NCI-H1105 treated with DMSO at 0.1 percent for 48 hours (cell line): ENCODE data around the gene LRRC2.
"Not testable (repeated sequence)": the region's sequence is repeated elsewhere in the genome, so short reads cannot be mapped to it uniquely, and the experiment has no call there.

Source experiments
- DNase-seq: peaks from one replicate; lab custom pipeline; 2025; lab: John Stamatoyannopoulos, UW

LRRC2 gene

DNA sequence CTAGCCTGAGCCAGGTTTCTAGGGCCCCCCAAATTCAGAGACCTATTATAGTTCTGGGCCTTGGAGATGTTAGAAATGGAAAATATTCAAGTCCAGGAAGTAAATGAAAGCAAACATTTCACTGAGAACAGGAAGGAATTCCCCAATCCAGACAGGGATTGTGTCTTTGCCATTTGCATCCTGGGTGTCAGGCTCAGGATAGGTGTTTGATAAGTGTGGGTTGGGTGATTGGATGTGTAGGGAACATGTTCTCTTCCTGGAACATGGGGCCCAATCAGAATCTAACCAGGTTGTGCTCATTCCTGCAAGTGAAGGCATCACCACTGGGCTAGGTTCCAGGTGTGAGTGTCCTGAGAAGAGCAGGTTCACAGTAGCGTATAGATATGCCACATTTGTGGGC, 14.6 kb upstream of the LRRC2 start:
- DNase-seq, result no peak

DNA sequence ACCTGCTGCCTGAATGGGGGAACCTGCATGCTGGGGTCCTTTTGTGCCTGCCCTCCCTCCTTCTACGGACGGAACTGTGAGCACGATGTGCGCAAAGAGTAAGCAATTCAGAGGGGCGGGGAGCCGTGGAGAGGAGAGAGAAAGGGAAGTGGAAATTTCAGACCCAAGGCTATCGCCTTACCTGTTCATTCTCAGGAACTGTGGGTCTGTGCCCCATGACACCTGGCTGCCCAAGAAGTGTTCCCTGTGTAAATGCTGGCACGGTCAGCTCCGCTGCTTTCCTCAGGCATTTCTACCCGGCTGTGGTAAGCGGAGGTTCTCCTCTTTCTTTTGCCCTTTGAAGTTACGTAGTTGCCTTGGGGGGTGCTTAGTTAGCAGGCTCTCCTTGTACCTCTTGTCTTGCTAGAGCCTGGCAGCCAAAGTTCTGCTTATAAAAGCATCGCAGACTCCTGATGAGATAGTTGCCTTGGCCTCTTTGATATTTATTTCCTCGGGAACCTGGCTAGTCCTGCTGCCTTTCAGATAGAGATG, 13.7 kb upstream of the LRRC2 start:
- DNase-seq, result no peak

DNA sequence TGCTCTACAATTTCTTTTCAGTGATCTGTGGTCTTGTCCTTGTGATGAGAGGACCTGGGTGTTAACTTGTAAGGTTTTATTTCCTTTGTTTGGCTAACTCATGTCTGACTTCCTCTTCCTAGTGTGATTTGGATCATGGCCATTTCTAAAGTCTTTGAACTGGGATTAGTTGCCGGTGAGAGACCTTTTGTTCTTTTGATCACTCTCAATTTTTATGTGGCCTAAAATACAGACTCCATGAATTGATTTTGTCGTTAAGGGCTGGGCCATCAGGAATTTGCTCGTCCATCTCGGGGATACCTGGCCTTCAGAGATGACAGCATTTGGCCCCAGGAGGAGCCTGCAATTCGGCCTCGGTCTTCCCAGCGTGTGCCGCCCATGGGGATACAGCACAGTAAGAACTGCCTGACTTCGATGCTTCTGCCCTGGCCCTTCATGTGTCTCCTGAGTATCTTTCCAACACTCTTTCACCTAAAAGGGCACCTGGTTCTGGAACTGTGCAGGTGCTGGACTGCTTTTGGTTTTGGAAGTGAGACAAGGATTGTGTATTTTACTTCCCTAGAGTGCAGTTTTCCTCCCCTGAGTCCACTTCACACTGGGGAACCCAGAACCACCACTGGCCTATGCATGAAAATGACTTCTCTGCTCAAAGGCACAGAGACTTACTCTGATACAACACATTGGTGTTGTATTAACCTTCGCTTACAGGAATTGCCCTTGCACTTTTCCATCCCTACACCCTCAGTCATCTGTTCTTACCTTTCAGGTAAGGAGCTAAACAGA, 13.1 kb upstream of the LRRC2 start:
- no peak for DNase-seq

DNA sequence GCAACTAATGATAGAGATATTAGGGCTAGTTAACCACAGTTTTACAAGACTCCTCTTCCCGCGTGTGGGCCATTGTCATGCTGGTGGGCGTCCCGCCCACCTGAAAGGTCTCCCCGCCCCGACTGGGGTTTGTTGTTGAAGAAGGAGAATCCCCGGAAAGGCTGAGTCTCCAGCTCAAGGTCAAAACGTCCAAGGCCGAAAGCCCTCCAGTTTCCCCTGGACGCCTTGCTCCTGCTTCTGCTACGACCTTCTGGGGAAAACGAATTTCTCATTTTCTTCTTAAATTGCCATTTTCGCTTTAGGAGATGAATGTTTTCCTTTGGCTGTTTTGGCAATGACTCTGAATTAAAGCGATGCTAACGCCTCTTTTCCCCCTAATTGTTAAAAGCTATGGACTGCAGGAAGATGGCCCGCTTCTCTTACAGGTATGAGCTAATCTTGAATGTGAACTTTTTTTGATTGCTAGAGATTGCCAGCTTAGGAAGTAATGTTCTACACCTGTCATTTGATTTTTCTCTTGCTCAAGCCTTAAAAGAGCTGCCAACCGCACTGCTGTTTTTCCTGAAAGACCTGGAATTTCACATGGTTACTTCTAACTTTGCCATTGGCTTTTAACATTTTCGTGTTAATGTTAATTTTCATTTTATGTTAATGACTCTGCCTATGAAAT, 11.6 kb upstream of the LRRC2 start:
- not testable (repeated sequence) for DNase-seq

DNA sequence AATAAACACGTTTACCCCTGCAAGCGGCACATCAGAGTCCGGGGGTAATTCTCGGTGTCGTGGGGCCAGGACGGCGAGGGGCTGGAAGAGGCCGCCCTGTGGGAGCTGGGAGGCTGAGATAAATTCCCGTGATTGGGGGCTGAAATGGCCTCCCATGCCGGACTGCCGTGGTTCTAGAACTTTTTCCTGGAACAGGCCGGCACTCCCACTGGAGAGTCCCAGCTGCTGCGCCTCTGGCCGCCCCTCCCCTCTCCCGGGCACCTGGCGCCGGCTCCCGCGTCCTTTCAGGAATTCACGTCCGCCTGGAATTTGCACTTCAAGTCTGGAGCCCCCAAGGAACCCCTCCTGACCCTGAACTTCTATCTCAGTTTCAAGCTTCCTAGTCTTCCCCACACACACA, 10.8 kb upstream of the LRRC2 start:
- DNase-seq, result no peak

DNA sequence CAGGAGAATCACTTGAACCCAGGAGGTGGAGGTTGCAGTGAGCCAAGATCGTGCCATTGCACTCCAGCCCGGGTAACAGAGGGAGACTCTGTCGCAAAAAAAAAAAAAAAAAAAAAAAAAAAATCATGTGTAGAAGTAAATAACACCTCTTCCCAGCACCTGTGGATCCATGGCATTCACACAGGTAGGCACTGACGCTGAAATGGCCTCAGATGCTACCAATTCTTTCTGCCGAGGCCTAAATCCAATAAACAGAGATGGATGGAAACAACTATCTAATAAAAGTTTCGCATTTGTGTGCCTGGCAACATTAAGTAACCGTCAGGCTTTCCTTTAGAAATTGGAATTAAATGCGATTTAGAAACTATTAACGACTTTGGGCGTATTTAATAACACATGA, 10.3 kb upstream of the LRRC2 start:
- no peak for DNase-seq

DNA sequence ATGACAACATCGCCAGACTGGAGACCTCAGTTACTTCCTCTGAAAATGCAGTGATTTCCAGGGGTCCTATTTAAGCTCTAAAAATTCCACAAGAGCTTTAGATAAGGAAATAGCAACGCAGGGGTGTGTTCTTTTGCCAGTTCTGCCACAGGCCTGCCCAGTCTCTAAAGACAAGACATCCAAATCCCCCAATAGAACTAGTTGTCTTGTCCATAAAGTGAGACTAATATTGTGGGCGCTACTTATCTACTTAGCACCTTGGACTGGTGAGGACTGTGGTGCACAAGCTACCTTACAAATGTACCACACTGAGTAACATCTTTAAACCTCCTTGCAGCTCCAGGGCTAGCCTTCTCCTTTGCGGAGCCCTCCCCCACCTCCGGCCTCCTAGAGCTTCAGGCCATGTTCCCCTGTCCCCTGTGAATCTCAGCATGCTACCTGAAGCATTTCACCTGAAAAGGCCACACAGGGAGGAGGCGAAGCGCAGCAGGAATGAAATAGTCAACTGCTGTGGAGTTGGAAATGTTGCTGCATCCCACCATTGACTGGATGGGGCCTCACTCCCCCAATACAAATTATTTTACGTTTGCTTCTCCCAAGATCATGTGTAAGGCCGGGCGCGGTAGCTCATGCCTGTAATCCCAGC, 9.6 kb upstream of the LRRC2 start:
- DNase-seq, result no peak

DNA sequence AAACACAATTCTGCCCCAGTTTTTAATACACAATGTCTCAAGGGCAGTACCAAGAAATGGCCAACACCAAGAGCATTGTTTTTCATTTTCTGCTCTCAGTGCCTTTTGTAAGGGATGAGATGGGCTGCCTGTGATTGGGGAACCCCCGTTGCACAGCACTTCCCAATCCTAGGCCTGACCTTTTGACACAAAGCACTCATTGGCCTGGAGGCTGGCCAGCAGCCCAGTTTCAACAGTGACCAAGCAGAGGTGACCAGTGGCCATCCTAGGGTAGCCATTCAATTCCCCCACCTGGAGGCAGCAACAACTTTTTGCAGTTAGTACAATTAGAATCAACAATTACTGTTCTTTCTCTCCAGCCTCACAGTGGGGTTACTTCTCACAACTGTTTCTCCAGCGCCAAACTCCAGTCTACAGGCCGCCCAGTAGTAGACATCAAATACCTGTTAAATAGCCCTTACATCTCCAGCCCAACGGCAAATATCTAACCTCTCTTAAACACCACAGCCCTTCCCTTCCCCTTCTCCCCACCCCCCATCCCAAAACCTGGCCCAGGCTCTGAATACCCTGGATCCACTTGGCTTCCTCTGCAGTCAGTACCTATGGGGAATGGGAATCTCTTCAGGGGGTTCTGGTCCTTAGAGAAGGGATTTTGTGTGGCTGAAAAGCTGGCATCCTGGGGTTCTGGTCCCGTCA, 8.9 kb upstream of the LRRC2 start:
- no peak for DNase-seq

DNA sequence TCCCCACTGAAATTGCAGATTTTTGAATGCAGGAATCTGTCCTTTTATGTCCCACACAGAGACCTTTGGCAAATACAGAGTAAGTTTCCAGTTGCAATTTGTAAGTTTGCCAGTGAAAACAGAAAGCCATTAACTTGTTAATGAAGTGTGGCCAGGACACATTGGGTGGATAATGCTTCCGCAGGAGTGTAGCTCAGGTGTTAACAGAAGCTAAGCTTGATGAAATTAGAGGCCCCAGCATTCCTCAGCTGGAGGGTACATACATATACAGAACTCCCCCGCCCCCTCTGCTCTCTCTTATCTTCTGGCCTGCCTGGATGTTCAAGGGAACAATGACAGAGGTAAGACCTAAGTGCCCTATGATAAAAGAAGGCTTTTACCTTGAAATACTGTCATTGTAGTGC, 8.1 kb upstream of the LRRC2 start:
- peak; percentile 8 for DNase-seq

DNA sequence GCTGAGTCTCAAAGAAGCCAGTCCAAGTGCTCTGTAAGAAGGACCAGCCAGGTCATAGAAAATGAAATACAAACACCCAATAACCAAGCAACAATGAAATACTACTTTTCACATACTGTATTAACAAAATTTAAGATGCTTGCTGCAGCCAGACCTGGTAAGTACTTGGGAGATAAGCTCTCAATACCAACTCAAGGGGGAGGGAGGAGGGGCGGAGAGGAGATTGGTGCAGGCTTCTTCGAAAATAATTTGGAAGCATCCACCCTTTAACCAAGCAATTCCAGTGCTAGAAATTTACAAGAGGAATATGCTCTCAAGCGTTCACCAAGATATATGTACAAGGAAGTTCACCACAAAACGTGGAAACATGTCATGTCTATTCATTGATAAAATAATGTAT, 7.6 kb upstream of the LRRC2 start:
- DNase-seq, result no peak

DNA sequence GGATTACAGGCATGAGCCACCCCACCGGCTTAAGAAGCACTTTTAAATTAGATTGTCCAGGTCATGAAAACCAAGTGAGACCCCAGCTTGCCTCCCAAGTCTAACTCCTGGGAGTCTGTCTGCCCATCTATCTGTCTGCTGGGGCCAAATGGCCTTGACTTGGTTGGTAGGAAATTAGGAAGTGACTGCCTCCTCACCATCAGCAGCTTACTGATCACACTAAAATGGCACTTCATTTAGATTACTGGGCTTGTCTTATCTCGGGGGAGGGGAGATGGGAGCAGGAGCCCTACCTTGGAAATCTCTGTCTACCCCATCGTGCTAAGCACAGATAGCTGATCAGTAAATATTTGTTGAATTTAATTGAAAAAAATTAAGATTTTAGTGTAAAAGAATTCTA, 5.6 kb upstream of the LRRC2 start:
- no peak for DNase-seq

DNA sequence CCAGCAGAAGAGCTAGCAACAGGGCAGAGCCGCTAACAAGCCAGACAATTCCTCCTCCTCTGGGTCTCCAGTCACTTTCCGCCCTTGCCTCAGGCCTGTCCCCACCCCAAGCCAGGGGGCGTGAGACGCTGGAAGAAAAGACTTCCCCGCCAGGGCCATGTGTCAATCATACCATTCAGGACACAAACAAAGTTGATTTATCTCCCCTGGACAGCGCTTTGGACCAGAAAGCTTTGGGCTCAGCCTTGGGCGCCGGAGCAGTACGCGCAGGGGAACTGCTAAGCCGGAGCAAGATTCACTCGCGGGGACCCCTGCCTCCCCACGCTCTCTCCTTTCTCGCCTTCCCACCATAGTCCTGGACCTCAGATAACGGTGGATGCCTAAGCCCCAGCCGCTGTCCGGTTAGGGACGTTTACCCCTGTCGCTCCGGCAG, 479 bp downstream of the LRRC2 start:
- no peak for DNase-seq

DNA sequence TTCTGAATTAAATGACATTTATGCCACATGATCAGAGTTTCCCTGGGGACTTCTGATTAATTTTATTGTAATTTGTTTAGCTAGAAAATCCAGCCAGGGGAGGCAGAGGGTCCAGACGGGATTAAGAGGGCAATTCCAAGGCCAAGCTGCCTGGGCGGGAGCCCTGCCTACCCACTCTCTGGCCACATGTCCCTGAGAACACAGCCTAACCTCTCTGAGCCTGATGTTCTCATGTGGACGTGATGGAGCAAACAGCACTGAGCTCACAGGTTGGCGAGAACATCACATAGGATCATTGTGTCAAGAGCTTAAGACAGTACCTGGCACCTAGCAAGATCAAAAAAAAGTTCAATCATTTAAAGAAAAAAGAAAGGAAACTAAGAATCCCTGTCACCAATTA, 1.0 kb downstream of the LRRC2 start:
- no peak for DNase-seq

DNA sequence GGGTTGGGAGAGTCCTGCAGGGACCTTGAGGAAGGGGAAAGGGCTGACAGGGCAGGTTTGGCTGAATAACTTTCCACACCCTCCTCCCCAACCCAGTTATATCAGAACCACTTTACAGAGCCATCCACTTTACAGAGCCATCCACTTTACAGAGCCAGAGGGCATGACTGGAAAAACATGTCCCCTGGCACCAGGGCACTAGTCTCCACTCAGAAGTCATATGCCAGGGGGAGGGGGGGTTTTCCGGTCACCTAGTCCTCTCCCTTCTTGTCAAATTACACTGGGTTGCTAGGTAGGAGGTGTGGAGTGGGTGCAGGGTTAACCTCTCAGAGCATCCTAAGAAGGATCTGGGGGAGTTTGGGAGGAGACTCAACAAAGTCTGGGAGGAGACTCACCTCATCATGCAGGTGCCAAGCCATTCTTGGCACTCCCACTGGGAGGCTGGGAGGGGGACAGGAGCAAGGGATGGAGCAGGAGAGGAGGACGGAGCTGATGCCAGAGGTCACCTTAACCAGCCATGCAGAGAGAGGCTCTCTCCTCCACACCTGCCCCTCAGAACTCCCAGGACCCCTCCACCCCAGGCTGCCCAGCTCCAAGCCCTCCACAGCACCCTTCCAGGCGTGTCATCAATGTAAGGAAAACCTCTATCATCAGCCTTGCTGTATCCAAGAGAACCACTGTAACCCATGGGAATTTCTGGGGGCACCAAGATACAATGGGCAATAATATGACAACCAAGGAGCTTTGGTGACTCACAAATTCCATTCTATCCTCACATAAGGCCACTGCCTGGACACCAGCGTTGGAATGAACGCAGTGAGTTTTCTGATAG, 1.7 kb downstream of the LRRC2 start:
- no peak for DNase-seq

DNA sequence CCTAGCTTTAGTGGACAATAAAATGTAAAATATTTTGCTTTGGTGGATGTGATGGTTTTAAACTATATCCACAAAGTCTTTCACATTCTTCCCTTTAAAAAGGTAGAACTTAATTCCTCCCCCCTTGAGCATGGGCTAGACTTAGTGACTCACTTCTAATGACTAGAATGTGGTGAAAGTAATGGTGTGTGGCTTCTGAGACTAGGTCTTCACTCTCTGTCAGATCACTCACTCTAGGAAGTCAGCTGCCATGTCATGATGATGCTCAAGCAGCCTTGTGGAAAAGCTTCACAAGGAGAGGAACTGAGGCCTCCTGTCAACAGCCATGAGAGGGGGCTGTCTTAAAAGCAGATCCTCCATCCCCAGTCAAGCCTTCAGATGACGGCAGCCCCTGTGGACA, 4.2 kb downstream of the LRRC2 start:
- no peak for DNase-seq

DNA sequence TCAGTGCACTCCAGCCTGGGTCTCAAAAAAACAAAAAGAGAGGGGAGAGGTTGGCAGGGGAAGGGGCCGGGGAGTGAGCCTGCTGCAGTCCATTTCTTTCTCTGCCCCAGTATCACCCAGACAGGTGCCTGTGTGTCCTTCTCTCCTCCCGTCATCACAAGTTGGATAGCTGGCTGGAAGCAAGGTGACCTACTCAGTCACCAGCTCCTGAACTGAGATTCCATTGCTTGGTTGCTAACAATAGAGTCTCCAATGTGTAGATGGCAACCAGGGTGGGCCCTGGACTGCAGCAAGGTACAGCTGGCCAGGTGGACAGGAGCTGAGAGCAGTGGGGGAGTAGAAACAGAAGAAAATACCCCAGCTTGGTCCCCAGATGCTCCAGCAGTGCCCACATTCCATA, 4.6 kb downstream of the LRRC2 start:
- no peak for DNase-seq

DNA sequence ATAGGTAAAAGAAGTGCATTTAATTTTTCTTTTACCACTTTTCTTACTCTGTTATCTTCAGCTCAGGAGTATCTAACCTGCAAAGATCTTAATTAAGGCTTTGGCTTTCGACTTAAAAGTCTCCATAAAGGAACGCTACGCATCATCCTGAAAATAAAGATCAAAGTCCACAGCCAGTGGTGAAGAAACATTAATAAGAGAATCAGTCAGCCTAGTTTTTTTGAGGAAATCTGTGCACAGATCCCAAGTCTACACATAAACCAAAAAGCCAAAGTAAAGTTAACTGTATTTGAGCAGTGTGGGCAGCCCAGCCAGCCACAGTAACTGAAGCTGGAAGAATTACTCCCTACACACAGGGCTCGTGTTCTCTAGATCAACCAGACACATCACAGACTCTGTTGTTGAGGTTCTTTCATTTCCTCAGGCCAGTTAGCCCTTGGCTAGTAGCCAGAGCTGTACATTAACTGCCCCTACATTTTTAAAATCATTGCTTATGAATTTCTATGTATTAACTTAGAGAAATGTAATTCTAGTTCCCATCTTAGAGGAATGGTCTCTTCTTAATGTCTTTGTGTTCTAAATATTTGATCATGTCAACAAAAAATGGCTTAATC, 6.9 kb downstream of the LRRC2 start:
- DNase-seq, result no peak

DNA sequence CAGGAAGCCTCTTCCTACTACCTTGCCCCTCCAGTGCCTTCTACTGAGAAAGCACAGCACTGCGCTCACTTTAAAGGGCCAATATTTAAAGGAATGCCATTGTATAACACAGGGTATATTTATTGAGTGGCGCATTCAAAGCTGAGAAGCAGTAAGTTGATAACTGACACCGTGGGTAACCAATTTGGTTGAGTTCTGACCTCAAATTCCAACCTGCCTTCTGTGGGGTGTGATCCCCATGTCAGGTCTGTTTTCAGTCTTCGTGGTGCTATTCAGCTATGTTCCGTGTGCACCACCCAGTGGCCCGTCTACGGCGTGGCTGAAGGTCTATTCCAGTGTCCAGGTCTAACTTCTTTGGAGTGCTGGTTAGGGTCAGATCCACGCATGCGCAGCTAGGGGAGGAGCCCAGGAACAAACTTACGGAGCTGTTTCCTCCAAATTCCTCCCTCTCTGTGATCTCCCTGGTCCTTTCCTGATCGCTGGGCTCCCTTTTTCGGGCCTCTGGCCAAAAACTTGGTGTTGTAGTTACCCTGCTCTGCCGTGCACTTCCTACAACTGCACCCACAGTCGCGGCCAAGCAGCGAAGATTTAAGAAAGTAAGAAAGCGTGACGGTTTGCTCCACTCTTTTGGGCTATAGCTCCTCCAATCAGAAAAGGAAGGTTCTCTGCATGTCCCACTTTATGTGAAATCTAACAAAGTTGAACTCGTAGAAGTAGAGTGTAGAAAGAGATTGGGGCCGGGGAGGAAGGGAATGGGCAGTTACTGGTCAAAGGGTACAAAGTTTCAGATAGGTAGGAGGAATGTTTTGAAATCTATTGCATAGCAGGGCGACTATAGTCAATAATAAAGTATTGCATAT, 7.7 kb downstream of the LRRC2 start:
- DNase-seq, result no peak

DNA sequence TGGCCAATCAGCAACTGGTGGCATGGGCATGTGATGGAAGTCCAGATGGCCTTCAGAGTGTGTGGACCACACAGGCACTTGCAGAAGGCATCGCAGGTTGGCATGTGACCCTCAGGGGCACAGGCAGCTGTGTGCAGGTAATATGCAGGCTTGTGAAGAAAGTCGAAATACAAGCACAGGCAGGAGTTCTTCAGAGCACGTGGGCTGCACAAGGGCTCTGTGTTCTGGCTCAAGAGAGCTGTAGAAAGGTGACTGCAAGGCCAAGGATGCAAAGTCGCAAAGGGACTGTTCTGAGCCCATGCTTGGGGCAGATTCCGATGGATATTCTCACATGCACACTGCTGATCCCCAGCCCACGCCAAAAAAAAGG, 8.3 kb downstream of the LRRC2 start:
- DNase-seq, result no peak

DNA sequence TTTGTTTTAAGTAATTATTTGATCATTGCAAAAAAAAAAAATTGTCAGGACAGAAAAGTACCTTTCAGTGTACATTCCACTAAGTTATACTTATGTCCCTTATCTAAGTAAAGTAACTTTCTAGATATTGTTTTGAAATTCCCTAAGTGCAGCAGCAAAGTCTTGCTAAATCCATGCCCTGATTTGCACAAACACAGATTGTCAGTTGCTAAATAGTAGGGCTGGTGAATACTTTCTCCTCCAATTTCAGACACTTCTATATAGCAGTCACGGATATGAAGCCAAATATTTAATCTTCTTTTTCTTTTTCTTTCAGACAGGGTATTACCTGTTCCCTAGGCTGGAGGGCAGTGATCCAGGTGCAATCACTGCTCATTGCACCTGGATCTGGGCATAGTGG, 12.9 kb downstream of the LRRC2 start:
- DNase-seq, result no peak
